ENCODE results near the gene OR5AU1.

OR5AU1 gene

GRCh38 chr14:21155963-21156362 lies at the start of gene OR5AU1:
Gene OR5AU1, minus strand, starts transcription at chr14:21156063. Its CDS starts 191 bp downstream, at chr14:21155872.
- DNase-seq (ENCODE audit: low spot score), result no peak

GRCh38 chr14:21205026-21205677 lies 49.3 kb upstream of the OR5AU1 start:
- DNase-seq (ENCODE audit: low spot score), result no peak

- no peak for DNase-seq (ENCODE audit: low spot score)
These were observed 48.5 kb upstream of the OR5AU1 start for GRCh38 chr14:21204167-21205025.

- no peak for DNase-seq (ENCODE audit: low spot score)
These were observed 47.8 kb upstream of the OR5AU1 start for GRCh38 chr14:21203470-21204166.

- no peak for DNase-seq (ENCODE audit: low spot score)
These were observed 46.8 kb upstream of the OR5AU1 start for GRCh38 chr14:21202463-21203358.

DNA sequence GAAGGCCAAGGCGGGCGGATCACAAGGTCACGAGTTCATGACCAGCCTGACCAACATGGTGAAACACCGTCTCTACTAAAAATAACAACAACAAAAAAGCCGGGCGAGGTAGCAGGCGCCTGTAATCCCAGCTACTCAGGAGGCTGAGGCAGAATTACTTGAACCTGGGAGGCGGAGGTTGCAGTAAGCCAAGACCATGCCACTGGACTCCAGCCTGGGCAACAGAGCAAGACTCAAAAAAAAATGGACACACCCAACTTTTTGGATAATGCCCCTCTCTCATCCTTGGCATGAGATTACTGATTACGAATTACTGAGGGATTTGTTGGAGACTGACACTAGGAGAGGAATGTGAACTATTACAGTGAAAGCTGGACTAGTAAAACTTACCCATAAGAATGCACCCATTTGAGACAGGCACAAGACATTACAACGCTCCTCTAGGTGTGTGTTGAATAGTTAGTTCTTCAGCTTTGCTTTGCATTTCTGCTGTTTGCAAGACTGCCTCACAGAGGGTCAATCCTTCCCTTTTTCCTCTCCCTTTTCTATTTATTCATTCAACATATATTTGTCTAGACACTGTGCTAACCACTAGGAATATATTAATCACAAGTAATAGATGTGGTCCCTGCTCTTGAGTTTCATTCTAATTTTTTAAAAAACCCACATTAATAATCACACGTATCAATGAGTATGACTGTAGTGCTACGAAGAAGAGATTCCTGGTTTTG lies 46.0 kb upstream of the OR5AU1 start:
- DNase-seq (ENCODE audit: low spot score), result no peak

DNA sequence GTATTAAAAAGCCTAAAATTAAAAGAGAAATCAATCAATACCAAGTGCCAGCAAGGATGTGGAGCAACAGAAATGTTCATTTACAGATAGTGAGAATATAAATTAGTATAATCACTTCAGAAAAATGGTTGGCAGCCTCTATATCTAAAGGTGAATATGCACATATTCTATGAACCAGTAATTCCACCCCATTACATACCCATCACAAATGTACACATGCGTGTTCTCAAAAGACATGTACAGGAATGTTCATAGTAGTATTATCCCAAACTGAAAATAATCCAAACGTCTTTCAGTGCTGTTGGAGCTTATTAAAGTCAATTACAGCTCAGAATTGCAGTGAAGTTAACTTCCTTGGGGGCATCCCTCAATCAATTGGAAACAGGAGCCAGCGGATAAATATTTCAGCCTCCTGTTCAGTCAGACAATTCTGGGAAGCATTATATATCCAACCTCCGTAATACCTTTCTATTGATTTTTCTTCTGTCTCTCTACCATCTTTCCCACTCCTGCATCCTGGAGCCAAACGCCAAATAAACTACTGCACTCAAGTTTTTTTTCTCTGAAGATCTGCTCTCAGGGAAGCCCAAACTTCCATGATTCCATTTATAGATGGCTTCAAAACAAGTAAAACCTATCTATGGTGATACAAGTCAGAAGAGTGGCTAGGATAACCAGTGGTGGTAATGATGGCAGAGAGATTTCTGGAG lies 45.0 kb upstream of the OR5AU1 start:
- DNase-seq (ENCODE audit: low spot score), result no peak

- no peak for DNase-seq (ENCODE audit: low spot score)
These were observed 44.0 kb upstream of the OR5AU1 start for GRCh38 chr14:21199611-21200560.

- DNase-seq (ENCODE audit: low spot score), result no peak
These were observed 41.7 kb upstream of the OR5AU1 start for GRCh38 chr14:21197418-21198205.

DNA sequence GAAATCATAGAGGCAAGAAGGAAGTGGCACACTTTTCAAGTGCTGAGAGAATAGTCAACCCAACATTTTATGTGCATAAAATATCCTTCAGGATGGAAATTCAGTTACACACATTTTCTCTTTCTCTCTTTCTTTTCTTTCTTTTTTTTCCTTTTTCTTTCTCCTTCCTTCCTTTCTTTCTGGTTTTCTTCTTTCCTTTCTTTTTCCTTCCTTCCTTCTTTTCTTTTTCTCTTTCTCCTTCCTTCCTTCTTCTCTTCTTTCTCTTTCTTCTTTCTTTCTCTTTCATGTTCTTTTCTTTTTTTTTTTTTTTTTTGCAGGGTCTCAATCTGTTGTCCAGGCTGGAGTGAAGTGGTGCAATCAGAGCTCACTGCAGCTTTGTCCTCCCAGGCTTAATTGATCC lies 38.7 kb upstream of the OR5AU1 start:
- no peak for DNase-seq (ENCODE audit: low spot score)

- DNase-seq (ENCODE audit: low spot score), result no peak
These were observed 37.1 kb upstream of the OR5AU1 start for GRCh38 chr14:21192875-21193535.

DNA sequence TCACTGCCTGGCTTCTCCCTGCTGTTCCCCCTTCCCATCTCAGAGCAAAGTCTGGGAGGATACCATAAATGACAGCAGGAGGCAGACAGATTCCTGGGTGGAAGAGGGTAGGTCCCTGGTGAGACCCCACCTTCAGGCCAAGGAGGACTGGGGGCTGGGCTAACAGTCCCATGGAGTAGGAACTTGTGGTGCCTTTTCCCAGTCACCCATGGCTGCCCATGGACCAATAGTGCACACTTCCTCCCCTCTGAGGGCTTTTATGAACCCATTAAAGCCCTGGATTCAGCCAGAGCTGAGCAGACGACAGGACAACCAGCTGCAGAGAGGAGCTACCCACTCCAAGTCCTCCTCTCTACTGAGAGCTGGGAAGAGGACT lies 36.6 kb upstream of the OR5AU1 start:
- DNase-seq (ENCODE audit: low spot score), result no peak

DNA sequence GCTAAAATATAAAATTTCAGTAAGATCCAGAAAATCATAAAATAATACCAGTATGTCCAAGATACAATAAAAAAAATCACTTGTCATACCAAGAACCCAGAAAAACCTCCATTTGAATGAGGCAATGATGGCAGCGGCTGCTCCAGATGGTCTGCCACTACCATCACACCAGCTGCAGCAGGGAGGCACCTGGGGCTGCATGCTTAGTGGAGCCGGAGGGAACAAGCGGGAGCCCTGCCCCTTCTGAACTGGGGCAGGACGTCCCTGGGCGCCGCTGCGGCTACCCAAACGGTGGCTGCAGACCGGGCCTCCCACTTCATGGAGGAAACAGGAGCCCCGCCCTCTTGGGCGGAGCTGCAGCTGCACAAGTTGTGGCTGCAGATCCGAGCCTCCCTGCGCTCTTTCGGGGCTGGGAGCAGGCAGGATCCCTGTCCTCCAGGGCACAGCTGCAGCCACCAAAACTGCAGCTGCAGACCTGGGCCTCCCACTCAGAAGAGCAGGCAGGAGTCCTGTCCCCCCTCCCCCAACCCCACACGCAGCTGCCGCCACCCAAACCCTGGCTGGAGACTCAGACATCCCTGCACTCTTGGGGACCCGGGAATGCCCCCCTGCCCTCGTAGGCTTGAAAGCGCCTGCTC lies 36.1 kb upstream of the OR5AU1 start:
- peak; percentile 62 for DNase-seq (ENCODE audit: low spot score)

DNA sequence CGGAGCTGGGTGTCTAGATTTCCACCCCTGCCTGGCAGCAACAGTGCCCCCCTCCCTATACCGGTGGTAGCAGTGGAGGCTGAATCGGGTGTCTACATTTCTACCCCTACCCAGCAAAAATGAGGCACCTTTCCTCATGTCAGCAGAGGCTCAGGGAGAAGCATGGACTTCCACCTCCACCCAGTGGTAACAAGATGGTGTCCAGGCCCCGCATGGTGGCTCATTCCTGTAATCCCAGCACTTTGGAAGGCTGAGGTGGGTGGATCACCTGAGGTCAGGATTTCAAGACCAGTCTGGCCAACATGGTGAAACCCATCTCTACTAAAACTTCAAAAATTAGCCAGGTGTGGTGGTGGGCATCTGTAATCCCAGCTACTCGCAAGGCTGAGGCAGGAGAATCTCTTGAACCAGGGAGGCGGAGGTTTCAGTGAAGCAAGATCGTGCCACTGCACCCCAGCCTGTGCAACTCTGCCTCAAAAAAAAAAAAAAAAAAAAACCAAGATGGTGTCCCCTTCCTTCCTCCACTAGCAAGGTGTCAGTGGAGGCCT lies 35.5 kb upstream of the OR5AU1 start:
- DNase-seq (ENCODE audit: low spot score), result no peak

DNA sequence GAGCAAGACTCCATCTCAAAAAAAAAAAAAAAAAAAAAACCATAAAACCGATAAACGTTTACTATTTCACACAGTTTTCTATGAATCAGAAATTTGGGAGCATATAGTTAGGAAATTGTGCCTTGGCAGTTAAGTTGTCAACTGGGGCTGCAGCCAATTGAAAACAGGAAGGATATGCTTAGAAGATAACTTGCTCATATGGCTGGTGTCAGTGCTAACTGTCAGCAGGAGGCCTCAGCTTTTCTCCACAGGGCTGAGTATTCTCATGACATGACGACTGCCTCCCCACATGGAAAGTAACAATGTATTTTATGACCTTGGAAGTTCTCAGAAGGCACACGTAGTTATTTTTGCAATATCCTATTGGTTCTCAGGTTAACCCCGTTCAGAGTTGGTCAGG lies 29.6 kb upstream of the OR5AU1 start:
- DNase-seq (ENCODE audit: low spot score), result no peak

DNA sequence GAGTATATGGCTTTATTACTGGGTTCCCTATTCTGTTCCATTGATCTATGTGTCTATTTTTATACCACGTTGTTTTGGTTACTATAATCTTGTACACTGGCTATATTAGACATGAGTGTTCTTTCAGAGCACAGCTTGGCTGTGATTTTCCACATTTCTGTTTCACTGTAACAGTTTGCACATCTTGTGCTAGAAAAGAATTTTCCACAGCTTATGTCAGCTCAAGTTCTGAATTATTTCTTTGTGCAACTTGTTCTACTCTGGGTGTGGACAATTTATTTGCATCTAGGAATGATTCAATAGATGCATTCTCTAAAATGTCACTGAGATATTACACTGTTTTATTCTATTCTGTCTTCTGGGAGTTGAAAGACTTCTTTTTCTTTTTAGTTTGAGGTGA lies 28.4 kb upstream of the OR5AU1 start:
- DNase-seq (ENCODE audit: low spot score), result peak; percentile 27

- no peak for DNase-seq (ENCODE audit: low spot score)
These were observed 26.3 kb upstream of the OR5AU1 start for GRCh38 chr14:21182166-21182565.

Measured in Ammon's horn (tissue), 1 donor.